OCI-LY7 (cell line): ENCODE measurements around the gene HOXA10. TPM values are rescaled to one million over a fixed set of nuclear protein-coding genes. Genes with fewer than 3 reads are reported as not detected.

ENCODE experiments used
- BruUV-seq: library from RNA; stranded (reverse); fragments of 400-500 nt; replicated peaks from 2 replicates; lab custom pipeline; 2021; lab: Mats Ljungman, UMichigan
- CTCF ChIA-PET: fragments of 300-600 bp; sonication (Branson Sonifier 250); formaldehyde crosslinking; loops from one replicate; lab custom pipeline; 2022; ENCODE audit warnings: antibody characterized with exemption; ENCODE audit not compliant: unreplicated experiment; lab: Charles Lee
- POLR2A ChIA-PET: fragments of 300-600 bp; sonication (Branson Sonifier 250); formaldehyde crosslinking; loops from one replicate; lab custom pipeline; 2022; ENCODE audit warnings: antibody characterized with exemption; lab: Charles Lee
- DNase-seq: peaks from one replicate; pipeline ENCODE4 v3.0.0-alpha.2; 2015; ENCODE audit warnings: low spot score
- H2AFZ ChIP-seq: fragments of 200-600 bp; sonication (generic), shearing (Covaris generic); 2 replicates; pipeline ENCODE4 v1.6.1; 2014; ENCODE audit warnings: mild to moderate bottlenecking, antibody characterized with exemption, low read length, moderate library complexity
- H3K27ac ChIP-seq: fragments of 200-600 bp; sonication (generic); 2 replicates; pipeline ENCODE4 v1.5.1; 2014; ENCODE audit warnings: mixed run types, low read depth, mild to moderate bottlenecking, moderate library complexity, low read length, inconsistent platforms; ENCODE audit not compliant: poor library complexity, severe bottlenecking
- H3K36me3 ChIP-seq: fragments of 200-600 bp; sonication (generic); 2 replicates; pipeline ENCODE4 v1.6.1; 2014; ENCODE audit warnings: mild to moderate bottlenecking, antibody characterized with exemption, low read length, moderate library complexity, mixed read lengths; ENCODE audit not compliant: insufficient read depth
- H3K4me1 ChIP-seq: fragments of 200-600 bp; sonication (generic); 2 replicates; pipeline ENCODE4 v1.5.1; 2014; ENCODE audit warnings: mild to moderate bottlenecking, low read length; ENCODE audit not compliant: insufficient read depth, poor library complexity, severe bottlenecking
- H3K4me2 ChIP-seq: fragments of 200-600 bp; sonication (generic); 2 replicates; pipeline ENCODE4 v1.6.1; 2014; ENCODE audit warnings: mild to moderate bottlenecking, low read length
- H3K4me3 ChIP-seq: fragments of 200-600 bp; sonication (generic); 2 replicates; pipeline ENCODE4 v1.5.1; 2014; ENCODE audit warnings: mild to moderate bottlenecking, low read depth, low read length; ENCODE audit not compliant: poor library complexity, severe bottlenecking
- H3K79me2 ChIP-seq: fragments of 200-600 bp; sonication (generic); 2 replicates; pipeline ENCODE4 v1.6.1; 2016; ENCODE audit warnings: low read depth, mild to moderate bottlenecking, low read length, moderate library complexity, mixed read lengths; ENCODE audit not compliant: insufficient read depth
- H3K9me2 ChIP-seq: fragments of 200-600 bp; sonication (generic); 2 replicates; pipeline ENCODE4 v1.6.1; 2016; ENCODE audit warnings: mild to moderate bottlenecking, low read length, mixed read lengths; ENCODE audit not compliant: insufficient read depth
- H3K9me3 ChIP-seq: fragments of 200-600 bp; sonication (generic); 2 replicates; pipeline ENCODE4 v1.6.1; 2014; ENCODE audit warnings: mild to moderate bottlenecking, mixed run types, low read length, mixed read lengths
- H4K20me1 ChIP-seq: fragments of 200-600 bp; sonication (generic); 2 replicates; pipeline ENCODE4 v1.6.1; 2014; ENCODE audit warnings: mild to moderate bottlenecking, antibody characterized with exemption, low read length, moderate library complexity, mixed read lengths; ENCODE audit not compliant: insufficient read depth
- CTCF ChIP-seq: fragments of 200-600 bp; sonication (generic); conservative IDR thresholded peaks from 2 replicates; pipeline ENCODE4 v1.5.1; 2014; ENCODE audit warnings: mild to moderate bottlenecking, antibody characterized with exemption, low read length, moderate library complexity, mixed read lengths
- EZH2phosphoT487 ChIP-seq: fragments of 200-600 bp; sonication (generic); IDR thresholded peaks from 2 replicates; pipeline ENCODE4 v1.6.1; 2018; ENCODE audit warnings: low read depth, borderline replicate concordance, mild to moderate bottlenecking, mixed run types, antibody characterized with exemption, low read length, moderate library complexity, mixed read lengths
- intact Hi-C: fragments of 100-400 bp; cut with micrococcal nuclease; formaldehyde crosslinking; loops from one replicate; pipeline ENCODE4 v1.10.0; 2022; ENCODE audit not compliant: unreplicated experiment
- total RNA-seq, 2 experiments: library from RNA; depleted of rRNA in 1 of 2; stranded (reverse); fragments of >200 nt in 1 of 2; shearing (Covaris generic) in 1 of 2; gene quantifications; 2 replicates each; pipeline ENCODE4 v1.2.3, GENCODE V29; 2014 to 2022

HOXA10 gene
- total RNA-seq, 2 experiments from 2014 or later = not detected

- no peak for DNase-seq
- no peak overlapping the region for H3K4me2 ChIP-seq
- CTCF ChIA-PET = interaction anchor here (1.8 kb wide), 1 partner anchor 20 kb away, joined by 5 read pairs; no protein-coding TSS in a partner anchor
Measured at GRCh38 chr7:27129729-27130539, 44.2 kb downstream of the HOXA10 start.

GRCh38 chr7:27128776-27129728, 45.1 kb downstream of the HOXA10 start:
- POLR2A ChIA-PET = interaction anchor here (1.6 kb wide), 1 partner anchor 21 kb away, joined by 4 read pairs; no protein-coding TSS in a partner anchor
- intact Hi-C loops = no loop called here

More at GRCh38 chr7:27129729-27130539, 44.2 kb downstream of the HOXA10 start:
- no peak overlapping the region for H3K4me3 ChIP-seq
- H4K20me1 ChIP-seq = no peaks in the 10 kb centered on the region; the same call in 1 of the 2 replicates
- no peak overlapping the region for H3K27ac ChIP-seq
- POLR2A ChIA-PET = interaction anchor here (0.7 to 1.5 kb wide), 4 partner anchors 10 to 266 kb away, joined by 3 to 5 read pairs (median 4); no protein-coding TSS in a partner anchor
- H2AFZ ChIP-seq = no peak overlapping the region
- no peaks in the 10 kb centered on the region for H3K9me3 ChIP-seq
- no peaks in the 10 kb centered on the region for H3K36me3 ChIP-seq
- intact Hi-C loops = no loop called here
- H3K4me1 ChIP-seq = peaks cover 4% of the 10 kb centered on the region
- no peaks in the 10 kb centered on the region for H3K79me2 ChIP-seq
- BruUV-seq = no TSS peak
- H3K9me2 ChIP-seq = no peaks in the 10 kb centered on the region
- TF ChIP-seq EZH2phosphoT487 (no peak), CTCF (no peak)

More at GRCh38 chr7:27128776-27129728, 45.1 kb downstream of the HOXA10 start:
- no peak for TF ChIP-seq CTCF
- no peak for TF ChIP-seq EZH2phosphoT487
- H3K9me2 ChIP-seq = no peaks in the 10 kb centered on the region
- no peak for DNase-seq
- H3K4me2 ChIP-seq = no peak overlapping the region
- CTCF ChIA-PET = interaction anchor here (0.9 kb wide), 1 partner anchor 32 kb away, joined by 3 read pairs; no protein-coding TSS in a partner anchor
- no TSS peak for BruUV-seq
- no peak overlapping the region for H2AFZ ChIP-seq
- no peaks in the 10 kb centered on the region; the same call in 1 of the 2 replicates for H4K20me1 ChIP-seq
- no peaks in the 10 kb centered on the region for H3K9me3 ChIP-seq
- peaks cover 4% of the 10 kb centered on the region for H3K4me1 ChIP-seq
- no peak overlapping the region for H3K4me3 ChIP-seq
- H3K79me2 ChIP-seq = no peaks in the 10 kb centered on the region
- H3K36me3 ChIP-seq = no peaks in the 10 kb centered on the region
- no peak overlapping the region for H3K27ac ChIP-seq
